GM21529 (cell line): Measurements from ENCODE around the gene PIPOX.
"Not testable (repeated sequence)": the region's sequence is repeated elsewhere in the genome, so short reads cannot be mapped to it uniquely, and the experiment has no call there.

Experiments used
- ATAC-seq: cut with Tn5 transposase; IDR thresholded peaks from one replicate; pipeline ENCODE4 v1.9.1; 2021; ENCODE audit not compliant: unreplicated experiment

The PIPOX gene

DNA sequence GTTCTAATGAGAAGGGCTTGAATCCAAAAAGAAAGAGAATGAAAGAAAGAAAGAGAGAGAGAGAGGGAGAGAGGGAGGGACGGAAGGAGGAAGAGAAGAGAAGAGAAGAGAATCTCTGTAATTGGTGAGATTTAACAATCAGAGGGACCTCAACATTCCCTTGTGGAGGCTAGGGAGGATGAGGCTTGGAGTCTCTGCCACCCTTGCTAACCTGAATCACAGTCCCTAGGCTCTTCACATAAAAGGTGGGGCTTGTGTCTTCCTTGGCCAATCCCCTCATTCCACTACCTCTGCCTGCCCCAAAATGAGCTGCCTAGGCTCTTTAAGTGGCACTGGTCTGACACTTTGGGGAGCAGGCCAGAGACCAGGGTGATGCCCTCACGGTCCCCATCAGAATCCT is 30.1 kb downstream of the PIPOX start:
- no peak for ATAC-seq

DNA sequence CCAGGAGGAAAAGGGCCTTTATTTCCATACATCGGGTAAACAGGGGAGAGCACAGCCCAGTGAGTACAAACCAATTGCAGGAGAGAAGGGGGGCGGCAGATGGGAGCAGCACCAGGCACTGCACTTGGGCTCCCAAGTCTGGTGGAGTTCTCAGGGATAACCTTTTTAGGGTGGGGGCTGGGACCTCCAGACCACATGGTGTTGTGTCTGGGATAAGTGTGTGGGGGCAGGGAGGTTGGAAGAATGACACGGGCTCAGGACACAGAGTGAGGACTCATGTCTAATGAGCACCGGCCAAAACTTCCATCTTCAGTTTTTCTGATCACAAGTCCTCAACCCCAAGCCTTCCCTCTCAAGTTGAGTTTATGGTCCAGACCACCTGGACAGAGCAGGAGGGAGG is 30.6 kb downstream of the PIPOX start:
- no peak for ATAC-seq

DNA sequence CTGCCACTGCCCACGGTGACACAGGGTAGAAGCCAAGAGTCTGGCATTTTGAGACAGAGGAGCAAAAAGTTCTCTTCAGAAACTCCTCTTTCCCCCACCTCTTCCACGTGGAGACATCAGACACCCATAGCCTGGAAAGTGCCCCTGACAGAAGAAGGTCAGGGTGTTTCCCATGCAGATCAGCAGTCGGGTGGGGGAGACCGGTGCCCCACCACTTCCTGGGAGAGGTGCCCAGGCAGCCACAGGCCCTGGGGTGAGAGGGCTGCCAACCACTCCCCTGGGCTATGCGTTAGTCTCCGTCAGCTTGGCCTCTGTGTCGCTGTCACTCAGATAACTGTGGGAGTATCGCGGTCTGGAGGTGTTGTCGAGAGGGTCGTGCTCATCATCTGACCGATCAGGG is 31.5 kb downstream of the PIPOX start:
- ATAC-seq = no peak

DNA sequence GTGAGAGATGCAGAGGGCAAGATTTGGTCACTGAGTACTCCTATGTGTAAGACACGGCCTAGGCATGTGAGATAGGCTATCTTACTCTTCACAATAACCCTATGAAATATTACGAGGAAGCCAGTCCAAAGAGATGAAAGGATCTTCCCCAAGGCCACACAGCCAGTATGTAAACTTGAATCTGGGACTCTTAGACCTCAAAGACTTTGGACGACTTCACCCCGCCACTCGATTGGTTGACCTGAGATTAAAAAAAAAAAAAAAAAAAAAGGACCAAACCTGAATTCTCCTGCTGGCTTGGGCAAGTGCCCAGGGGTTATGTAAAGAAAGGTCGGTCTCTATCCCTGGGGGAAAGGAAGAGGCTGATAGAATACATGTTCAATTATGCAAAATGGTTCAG is 33.1 kb downstream of the PIPOX start:
- ATAC-seq = no peak

DNA sequence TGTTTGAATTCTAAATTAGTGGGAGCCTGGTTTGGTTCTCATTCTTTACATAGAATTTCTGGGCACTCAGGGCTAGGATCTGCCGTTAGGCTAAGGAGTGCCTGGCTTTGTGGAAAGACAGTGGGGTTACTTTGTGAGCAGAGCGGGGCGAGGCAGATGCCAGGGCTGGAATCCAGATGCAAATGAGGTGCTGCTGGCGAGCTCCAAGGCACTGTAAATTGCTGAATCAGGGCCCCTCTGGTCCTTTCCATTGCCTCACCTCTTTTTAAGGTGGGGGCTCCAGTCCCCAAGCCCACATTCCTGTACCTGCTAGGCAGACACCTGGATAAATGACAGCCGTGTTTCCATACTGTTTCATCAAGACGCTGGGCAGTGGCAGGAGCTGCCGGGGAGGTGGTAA is 33.8 kb downstream of the PIPOX start:
- ATAC-seq = no peak

DNA sequence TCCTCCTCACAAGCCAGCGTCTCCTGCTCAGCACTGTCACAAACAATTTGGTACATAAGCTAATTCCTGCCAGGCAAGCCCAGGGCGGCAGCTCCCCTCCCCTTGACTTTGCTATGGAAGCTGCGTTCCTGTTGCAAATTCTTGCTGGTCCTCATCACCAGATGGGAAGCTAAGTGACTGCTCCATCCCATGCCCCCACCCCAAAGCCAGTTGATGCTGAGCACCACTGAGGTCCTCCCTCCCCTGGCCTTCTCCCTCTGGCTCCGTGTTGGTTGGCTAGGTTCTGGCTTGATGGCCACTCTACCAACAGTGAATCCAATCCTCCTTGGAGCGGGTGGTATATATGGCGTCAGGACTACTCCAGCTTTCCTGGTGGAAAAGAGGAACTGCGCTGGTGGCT is 34.4 kb downstream of the PIPOX start:
- no peak for ATAC-seq

DNA sequence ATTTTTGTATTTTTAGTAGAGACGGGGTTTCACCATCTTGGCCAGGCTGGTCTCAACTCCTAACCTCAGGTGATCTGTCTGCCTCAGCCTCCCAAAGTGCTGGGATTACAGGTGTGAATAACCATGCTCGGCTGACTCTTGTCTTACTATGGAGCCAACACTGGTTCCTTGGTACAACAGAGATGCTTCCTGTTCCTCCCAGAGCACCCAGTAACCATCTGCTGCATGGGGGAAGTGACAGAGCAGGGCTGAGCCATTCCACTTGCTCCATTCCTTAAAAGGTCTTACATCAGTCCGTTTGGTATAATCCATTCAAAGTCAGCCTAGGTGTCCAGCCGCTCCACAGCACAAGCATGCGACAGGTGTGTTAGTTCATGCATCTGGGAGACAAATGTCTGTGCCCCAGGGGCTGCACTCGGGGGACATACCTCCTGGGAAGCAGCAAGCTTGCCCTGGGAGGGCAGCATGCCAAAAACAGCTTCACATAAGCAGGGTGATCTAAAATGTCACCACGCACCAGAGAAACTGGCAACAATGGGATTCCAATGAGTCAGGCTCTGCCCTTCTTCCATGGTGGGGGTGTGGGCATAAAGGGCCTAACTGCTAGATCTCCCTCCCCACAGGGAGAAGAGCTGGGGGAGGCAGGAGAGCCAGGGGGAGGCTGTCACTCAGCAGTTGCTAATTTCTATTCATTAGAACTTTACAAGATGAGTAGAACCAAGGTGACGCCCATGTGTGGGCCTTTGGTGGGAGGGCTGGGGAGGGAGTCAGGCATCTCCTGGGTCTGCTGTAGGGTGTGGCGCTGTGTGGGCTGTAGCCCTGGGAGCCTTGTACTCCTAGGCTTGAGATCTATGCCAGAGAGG is 35.5 kb downstream of the PIPOX start:
- ATAC-seq = no peak

DNA sequence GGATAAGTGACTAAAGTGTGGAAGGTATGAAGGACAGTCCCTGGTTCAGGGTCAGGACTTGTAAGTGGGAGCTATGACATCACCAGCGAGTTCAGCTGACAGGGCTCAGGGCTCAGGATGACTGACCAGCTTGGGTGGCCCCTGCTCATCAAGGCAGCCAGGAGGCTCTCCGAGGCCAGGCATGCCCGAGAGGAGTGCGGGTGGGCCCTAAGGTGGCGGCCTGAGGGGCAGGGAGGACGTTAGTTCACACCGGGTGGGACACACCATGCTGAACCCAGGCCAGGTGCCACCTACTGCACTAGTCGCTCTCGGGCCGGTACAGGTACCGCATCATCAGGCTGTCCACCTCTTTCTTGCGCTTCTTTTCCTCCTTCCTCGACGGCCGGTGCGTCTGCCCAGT is 36.5 kb downstream of the PIPOX start:
- ATAC-seq = no peak

DNA sequence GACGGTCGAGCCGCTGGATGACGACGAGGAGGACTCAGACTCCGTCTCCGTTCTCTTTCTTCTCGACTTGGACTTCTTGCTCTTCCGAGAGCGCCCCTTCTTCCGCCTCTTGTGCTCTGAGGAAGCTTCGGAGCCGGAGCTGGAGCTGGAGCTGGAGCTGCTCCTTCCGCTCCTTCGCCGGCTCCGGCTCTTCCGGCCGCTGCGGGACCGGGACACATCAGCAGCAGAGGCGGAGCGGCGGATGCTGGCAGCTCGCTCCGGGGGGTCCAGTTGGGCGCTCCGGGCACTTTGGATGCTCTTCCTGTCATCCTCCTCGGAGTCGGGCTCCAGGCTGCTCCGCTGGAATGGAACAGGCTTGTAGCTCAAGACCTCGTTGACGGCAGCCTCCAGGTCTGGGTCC is 36.9 kb downstream of the PIPOX start:
- no peak for ATAC-seq

DNA sequence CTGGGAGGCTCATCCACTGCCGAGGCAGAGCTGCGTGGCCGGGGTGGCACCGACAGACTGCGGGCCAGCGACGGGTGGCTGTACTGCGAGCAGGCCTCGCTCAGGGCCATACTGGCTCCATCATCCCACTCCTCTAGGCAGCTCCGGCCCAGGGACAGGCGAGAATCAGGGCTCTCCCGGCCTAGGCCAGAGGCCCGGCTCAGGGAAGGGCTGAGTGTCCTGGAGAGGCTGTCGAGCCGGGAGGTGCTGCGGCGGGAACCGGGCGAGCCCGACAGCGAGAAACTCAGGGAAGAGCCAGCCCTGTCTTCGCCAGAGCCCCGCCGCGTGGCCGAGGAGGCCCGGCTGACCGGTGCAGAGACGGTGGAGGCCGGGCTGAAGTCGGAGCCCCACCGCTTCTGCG is 37.4 kb downstream of the PIPOX start:
- ATAC-seq = no peak

DNA sequence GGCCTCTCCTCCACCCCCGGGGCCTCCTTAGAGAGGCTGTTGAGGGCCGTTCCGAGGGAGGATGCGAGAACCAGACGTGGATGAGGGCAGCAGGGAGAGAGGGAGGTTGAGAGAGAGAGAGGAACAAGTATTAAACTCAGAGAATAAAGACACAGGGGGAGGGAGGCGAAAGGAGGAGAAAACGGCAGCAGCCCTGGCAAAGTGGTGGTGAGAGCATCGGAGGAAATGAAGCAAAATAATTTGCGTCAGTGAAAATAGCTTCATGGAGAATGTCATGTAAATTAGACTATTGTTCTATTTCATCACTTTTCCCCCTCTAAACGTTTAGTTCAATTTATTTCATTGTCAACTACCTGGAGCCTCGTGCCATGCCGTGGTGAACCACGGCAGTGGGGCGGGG is 38.0 kb downstream of the PIPOX start:
- no peak for ATAC-seq

DNA sequence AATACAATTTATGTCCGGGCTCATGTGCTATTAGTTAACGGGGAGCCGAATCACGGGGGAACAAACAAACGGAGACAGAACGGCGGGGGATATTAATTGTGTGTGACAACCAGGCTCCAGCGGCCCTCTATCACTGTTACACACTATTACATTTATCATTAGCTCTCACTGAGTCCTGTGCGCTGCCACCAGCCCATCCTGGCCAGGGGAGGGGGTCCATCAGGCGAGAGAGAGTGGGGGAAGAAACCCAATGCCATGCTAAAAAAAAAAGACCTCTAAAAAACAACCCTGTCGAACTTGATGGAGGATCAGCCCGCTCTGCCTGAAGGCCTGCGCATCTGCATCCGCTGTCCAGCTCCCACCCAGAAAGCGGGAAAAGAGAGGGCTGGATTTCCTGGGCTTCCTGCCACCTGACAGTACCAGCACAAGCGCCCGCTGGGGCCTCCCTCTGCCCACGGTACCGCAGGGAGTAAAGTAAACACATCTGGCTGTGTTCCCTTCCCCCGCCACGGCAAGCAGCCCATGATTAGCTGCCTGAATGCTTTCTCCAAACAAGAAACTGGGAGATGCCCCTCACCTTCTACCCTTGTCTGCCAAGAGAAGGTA is 41.7 kb downstream of the PIPOX start:
- no peak for ATAC-seq

DNA sequence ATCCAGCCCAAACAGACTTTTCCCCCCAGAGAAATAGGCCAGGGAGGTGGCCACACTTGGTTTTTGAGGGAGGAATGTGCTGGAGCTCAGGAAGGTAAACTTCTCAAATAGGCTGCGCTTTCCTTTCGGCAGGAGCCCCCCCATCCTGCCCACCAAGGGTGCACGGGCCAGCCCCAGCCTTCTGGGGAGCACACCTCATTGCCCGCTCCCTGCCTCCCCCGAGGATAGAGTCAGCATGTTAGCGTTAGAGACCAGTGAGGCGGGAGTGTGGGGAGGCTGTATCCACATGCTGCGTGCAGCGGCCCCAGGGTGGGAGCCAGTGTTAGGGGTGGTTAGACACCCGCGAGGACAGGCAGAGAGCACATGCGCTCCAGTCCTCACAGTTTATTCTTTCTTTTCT is 42.3 kb downstream of the PIPOX start:
- ATAC-seq = no peak

DNA sequence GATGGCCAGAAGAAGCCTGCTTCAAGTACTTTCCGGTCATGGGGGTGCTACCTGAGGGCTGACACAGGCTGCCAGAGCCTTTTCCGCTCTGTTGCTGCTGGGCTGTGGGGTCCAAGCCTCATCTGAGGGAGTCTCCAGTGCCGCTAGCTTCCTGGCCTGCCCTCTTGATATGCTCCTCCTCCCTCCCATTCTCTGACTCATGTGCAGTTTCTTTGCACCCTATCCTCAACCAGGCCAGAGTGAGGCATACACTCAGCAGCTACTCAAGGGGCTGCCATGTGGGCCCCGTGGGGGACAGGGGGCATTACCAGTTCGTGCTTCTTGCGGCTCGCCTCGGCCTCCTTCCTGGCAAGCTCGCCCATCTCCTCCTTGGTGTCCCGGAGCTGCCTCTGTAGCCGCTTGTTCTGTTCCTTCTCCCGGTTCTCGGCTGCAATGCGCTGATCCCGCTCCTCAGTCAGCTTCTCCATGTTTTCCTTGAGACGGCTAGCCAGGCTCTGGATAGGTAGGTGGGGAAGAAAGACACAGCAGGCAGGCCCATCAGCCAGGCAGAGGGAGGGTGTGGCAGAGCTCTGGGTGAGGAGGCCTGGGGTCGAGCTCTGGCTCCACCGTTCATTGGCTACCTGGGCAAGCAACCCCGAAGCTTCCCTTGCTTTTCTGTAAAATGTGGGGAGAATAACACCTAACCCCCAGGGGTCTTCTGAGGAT is 43.8 kb downstream of the PIPOX start:
- ATAC-seq = no peak

DNA sequence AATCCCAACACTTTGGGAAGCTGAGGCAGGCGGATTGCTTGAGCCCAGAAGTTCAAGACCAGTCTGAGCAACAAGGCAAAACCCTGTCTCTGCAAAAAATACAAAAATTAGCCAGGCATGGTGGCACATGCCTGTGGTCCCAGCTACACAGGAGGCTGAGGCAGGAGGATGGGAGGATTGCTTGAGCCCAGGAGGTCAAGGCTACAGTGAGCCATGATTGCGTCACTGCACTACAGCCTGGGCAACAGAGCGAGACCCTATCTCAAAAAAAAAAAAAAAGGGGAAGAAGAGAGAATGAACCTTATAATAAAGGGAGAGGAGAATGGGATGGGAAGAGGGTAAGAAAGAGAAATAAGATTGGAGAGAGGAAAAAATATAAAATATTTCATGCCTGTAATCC is 45.8 kb downstream of the PIPOX start:
- ATAC-seq = not testable (repeated sequence)

DNA sequence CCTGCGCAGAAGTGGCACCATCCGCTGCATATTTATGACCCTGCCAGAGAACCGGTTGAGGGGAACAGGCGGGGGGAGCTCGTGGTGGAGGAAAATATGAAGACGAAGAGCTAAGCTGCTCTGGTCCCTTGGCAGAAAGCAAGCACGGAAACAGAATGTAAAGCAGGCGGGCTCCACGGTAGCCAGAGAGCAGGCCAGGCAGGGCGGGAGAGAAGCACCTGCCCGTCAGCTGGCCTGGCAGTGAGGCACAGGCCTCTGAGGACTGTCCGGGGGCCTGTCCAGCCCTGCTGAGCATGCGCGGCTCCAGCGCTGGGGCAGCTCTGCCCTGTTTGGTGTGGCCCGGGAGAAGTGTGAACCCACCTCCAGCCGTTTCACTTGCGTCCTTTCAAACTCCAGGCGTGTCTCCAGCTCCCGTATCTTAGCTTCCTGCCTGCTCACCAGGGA is 46.7 kb downstream of the PIPOX start:
- no peak for ATAC-seq

DNA sequence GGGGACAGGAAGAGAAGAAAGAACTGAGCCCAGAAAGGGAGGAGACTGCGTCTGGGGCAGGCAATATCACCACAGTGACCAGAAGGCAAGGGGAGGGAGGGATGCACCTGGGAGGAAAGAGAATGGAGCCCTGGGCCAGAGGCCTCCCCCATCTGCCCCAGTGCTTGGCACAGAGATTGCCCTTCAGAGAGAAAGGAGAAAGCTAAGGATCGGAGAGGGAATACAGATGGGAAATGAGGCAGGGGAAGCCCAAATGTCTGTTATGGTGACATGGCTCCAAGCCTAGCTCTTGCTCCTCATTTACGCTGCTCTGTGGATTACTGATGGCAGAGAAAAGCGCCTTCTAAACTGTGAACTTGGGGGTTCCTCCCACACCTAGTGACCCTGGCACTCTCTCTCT is 47.2 kb downstream of the PIPOX start:
- ATAC-seq = no peak

DNA sequence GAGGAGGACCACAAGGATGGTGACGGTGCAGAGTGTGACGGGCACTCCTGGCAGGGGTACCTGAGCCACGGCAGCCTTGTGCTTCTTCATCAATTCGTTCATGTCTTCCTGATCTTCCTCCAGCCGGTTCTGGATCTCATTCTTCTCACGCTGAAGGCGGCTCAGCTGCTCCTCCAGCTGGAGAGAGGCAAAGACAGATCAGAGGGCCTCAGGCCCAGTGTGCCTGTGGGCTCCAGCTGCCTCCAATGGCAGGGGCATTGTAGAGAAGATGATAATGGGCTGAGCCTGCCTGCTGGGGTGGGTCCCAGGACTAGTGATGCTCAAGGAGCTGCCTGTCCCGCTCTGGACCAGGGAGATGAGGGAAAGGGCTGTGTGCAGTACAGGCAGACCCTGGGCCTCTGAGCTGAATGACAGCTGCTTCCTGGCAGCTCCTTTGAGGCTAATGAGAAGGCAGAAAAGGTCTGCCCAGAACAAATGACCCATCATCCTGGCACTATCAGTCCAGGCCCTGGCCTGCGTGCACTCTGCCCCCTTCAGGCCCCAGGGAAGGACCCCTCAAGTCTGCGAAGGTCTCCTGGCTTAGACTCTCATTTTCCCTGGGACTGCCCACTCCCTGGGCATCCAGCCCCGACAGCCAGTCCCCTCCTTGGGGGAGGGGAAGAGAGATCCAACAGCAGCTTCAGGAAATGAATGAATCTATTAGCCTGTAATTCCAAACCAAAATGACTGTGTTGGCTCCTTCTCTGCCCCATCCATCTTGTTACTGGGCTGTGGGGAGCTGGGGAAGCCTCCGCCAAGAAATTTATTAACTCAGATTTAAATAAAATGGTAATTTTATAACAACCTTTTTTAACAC is 48.0 kb downstream of the PIPOX start:
- no peak for ATAC-seq

DNA sequence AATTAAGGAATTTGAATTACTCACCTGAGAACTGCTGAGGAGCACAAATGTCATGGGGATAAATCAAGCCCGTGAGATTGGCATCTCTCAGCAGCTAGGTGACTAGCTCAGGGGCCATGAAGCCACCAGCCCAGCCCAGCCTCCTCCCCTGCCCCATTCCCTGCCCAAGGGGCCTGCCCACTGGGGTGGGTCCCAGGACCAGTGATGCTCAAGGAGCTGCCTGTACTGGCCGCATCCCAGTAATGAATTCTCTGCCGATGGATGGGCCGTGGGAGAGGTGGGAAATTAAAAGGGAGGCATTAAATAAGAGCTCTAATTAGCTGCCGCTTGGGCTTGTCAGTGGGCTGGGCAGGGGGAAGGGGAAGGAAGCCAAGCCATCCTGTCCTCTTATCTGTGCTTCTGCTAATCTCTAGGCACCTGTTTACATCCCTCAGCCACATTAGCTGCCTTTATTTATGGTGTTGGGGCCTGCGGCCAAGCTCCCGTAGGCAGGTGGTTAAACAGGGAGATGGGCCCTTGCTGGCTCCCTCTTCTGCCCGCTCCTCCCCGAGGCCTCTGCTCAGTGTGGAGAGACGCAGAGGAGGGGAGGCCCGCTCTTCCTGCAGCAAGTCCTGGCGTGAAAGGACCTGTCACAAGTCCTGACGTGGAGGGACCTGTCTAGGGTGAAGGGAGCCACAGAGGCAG is 48.8 kb downstream of the PIPOX start:
- ATAC-seq = no peak

DNA sequence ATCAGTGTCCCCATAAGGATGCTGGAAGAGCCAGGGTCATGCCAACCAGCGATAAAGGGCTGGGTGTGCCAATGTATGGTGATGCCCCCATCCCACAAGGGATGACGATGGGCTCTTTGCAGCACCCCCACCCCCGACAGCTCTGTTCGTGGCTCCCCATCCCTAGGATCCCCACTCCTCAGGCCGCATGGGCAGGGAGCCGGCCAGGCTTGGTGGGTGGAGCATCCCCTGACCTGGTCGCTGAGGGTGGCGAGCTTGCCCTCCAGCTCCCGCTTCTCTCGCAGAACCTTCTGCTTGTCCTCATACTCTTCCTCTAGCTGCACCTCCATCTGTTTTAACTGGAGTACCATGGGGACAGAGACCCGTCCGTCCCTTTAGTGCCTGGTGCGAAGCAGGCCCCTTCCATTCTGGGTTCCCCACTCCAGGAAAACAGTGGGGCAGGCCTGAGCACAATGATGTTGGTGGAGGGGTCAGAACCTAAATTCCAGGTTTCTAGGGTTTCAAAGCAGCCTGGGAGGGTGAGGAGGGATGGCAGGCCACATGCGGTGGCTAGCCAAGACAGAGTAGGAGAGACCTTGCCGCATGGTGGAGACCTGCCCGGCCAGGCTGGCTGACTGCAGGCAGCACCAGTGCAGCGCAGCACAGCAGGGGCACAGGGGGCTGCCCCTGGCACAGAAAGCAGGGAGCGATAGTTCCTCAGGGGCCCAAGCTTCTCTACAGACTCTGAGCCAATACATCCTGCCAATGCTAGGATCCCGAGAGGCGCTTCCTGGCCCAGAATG is 50.3 kb downstream of the PIPOX start:
- no peak for ATAC-seq
